Measurements from ENCODE around the gene ELMOD3. TPM values are rescaled to one million over a fixed set of nuclear protein-coding genes. Genes with fewer than 3 reads are reported as not detected.
"Not testable (repeated sequence)": the region's sequence is repeated elsewhere in the genome, so short reads cannot be mapped to it uniquely, and the experiment has no call there.

The ELMOD3 gene
- total RNA-seq, 1 donor from 2014 or later, result 18.0 TPM

DNA sequence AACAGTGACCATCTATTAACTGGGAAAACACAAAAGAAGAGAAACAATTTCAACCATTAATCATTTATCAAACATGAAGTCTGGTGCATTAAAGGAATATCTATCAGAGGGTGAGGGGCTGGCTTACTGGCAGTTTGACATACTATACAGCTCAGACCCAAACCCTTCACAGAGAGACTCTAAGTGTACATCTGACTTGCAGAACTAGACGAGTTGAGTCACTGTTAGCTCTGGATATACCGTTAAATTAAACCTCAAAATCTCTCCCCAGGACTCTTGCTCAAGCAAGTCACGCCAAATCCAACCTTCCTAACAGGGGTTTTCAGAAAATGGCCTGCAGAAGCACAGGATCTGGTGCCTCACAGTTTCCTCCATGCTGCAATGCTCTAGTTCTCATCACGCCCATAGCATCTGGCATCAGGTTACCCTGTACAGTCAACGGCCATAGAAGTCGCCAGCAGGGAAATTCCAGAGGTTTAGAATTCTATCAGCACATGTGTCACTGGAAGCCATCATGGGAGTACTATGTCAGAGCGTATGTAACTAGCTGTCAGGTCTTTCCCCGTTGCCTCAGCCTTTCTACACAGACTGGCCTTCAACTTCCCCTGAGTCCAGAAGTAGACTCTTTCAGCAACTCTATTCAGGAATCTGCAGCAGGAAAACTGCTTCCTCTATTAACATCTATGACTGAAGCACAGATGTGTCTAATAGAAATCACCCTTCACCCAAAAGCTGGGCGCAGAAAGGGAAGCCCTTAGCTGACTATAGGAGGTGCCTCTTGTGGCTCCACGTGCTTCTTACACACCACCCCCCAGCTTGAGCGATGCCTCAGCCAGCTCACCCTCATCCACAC, 36.1 kb upstream of the ELMOD3 start:
- Mint-ChIP-seq H3K4me1 (ENCODE audit: low read depth, unreplicated experiment) (peaks cover 19% of the 10 kb centered on the region), H3K27ac (ENCODE audit: unreplicated experiment) (no peak overlapping the region), H3K36me3 (ENCODE audit: unreplicated experiment) (peaks cover 5% of the 10 kb centered on the region), H3K27me3 (ENCODE audit: unreplicated experiment) (peaks cover 4% of the 10 kb centered on the region), H3K4me3 (ENCODE audit: unreplicated experiment) (peak overlapping the region; percentile 51), H3K9me3 (ENCODE audit: unreplicated experiment) (peaks cover 7% of the 10 kb centered on the region)
- TF ChIP-seq, protein P1, sequence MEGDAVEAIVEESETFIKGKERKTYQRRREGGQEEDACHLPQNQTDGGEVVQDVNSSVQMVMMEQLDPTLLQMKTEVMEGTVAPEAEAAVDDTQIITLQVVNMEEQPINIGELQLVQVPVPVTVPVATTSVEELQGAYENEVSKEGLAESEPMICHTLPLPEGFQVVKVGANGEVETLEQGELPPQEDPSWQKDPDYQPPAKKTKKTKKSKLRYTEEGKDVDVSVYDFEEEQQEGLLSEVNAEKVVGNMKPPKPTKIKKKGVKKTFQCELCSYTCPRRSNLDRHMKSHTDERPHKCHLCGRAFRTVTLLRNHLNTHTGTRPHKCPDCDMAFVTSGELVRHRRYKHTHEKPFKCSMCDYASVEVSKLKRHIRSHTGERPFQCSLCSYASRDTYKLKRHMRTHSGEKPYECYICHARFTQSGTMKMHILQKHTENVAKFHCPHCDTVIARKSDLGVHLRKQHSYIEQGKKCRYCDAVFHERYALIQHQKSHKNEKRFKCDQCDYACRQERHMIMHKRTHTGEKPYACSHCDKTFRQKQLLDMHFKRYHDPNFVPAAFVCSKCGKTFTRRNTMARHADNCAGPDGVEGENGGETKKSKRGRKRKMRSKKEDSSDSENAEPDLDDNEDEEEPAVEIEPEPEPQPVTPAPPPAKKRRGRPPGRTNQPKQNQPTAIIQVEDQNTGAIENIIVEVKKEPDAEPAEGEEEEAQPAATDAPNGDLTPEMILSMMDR (IDR thresholded peaks at IDR 0.05; ENCODE audit: partially characterized antibody, unreplicated experiment), result no peak
- DNase-seq, result no peak

DNA sequence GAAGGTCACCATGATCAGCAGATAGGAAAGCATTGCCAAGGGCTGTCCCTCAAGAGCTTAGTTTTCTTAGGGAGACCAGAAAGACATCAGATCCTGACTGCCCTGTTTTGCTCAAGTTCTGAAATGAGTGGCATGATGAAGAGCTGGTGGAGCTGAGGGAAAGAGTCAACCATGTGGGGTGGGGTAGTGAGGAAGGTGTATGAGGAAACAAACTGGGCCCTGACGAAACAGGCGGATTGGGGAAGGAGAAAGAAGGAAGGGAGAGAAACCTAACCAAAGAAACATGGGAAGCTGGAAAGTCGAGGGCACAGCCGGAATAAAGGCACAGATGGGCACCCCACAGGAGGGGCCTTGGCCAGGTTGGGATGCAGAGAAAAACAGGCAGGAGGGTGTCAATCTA, 34.8 kb upstream of the ELMOD3 start:
- Mint-ChIP-seq H3K27me3 (ENCODE audit: unreplicated experiment) (no peaks in the 10 kb centered on the region), H3K4me1 (ENCODE audit: low read depth, unreplicated experiment) (peaks cover 9% of the 10 kb centered on the region), H3K36me3 (ENCODE audit: unreplicated experiment) (peaks cover 5% of the 10 kb centered on the region), H3K4me3 (ENCODE audit: unreplicated experiment) (no peak overlapping the region), H3K9me3 (ENCODE audit: unreplicated experiment) (peaks cover 4% of the 10 kb centered on the region), H3K27ac (ENCODE audit: unreplicated experiment) (no peak overlapping the region)
- TF ChIP-seq, protein P1 (IDR thresholded peaks at IDR 0.05; ENCODE audit: partially characterized antibody, unreplicated experiment), result no peak
- no peak for DNase-seq

DNA sequence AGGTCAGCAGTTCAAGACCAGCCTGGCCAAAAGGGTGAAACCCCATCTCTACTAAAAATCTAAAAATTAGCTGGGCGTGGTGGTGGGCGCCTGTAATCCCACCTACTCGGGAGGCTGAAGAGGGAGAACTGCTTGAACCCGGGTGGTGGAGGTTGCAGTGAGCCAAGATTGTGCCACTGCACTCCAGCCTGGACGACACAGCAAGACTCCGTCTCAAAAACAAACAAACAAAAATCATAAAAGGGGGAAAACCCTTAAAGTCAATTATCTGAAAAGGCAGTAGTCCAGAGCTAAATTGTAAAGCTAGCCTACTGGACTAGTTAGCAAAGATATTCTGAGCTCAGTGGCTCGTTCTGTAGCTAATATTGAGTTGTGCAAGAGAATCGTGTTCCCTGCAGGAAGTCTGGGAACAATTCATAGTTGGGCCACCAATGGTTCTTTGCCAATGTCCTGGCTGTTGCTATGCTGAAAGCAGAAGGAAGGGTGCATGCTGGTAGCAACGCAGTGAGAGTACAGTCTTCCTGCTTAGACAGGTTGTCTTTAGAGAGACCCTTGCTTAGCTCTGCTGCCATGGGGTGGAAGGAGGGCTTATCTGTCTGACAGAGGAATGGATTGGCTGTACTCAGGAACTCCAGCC, 31.1 kb upstream of the ELMOD3 start:
- peaks cover 9% of the 10 kb centered on the region for H3K36me3 Mint-ChIP-seq (ENCODE audit: unreplicated experiment)
- H3K4me3 Mint-ChIP-seq (ENCODE audit: unreplicated experiment), result no peak overlapping the region
- DNase-seq, result no peak
- peaks cover 8% of the 10 kb centered on the region for H3K9me3 Mint-ChIP-seq (ENCODE audit: unreplicated experiment)
- TF ChIP-seq, protein P1 (IDR thresholded peaks at IDR 0.05; ENCODE audit: partially characterized antibody, unreplicated experiment), result no peak
- H3K27ac Mint-ChIP-seq (ENCODE audit: unreplicated experiment), result no peak overlapping the region
- H3K4me1 Mint-ChIP-seq (ENCODE audit: low read depth, unreplicated experiment), result peaks cover 24% of the 10 kb centered on the region
- peaks cover 4% of the 10 kb centered on the region for H3K27me3 Mint-ChIP-seq (ENCODE audit: unreplicated experiment)

DNA sequence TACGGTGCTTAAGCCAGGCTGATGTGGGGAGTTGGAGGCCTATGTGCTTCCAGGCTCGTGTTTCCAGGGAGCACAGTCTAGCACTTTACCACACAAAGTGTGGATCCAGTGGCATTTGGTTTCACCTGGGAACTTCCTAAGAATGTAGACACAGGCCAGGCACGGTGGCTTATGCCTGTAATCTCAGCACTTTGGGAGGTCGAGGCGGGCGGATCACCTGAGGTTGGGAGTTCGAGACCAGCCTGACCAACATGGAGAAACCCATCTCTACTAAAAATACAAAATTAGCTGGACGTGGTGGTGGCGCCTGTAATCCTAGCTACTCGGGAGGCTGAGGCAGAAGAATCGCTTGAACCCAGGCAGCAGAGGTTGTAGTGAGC, 30.6 kb upstream of the ELMOD3 start:
- peaks cover 23% of the 10 kb centered on the region for H3K4me1 Mint-ChIP-seq (ENCODE audit: low read depth, unreplicated experiment)
- not testable (repeated sequence) for H3K27me3 Mint-ChIP-seq (ENCODE audit: unreplicated experiment); H3K9me3 Mint-ChIP-seq (ENCODE audit: unreplicated experiment); H3K36me3 Mint-ChIP-seq (ENCODE audit: unreplicated experiment); H3K4me3 Mint-ChIP-seq (ENCODE audit: unreplicated experiment); H3K27ac Mint-ChIP-seq (ENCODE audit: unreplicated experiment); DNase-seq

DNA sequence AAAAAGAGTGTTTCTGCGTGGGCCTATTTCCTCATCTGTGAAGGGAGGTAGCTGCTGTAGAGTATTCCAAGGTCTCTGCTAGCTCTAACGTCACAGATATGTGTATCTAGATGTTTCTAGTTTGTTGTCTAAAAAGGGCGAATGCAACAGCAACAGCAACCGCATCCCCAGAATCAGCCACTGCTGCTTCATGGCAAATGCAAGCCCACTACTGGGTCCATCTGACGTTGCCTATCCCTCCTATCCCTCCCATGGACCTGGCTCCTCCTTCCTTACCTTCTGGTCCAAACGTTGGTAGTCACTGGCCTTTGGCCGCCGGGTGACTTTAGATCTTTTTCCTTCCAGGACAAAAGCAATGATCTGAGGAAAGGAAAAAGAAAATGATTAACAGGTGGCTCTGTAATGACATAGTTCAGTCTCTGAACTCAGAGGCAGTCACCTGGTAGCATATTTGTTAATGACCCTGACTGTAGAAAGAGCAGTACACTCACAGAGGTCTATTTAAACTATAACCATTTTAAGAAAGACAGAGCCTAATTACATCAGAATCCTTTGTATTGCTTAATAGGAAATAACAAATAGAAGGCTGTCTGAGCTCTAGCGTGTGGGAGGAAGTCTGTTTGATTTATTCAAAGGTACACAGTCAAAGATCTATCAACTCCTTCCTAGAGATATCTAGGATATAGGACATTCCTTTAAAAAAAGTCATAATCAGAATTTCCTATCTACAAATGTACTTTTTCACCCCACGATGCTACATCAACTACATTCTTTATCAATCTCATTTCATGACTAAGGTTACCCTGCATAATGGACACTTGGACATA, 29.7 kb upstream of the ELMOD3 start:
- Mint-ChIP-seq H3K27me3 (ENCODE audit: unreplicated experiment) (peaks cover 4% of the 10 kb centered on the region), H3K4me3 (ENCODE audit: unreplicated experiment) (peak overlapping the region; percentile 99), H3K27ac (ENCODE audit: unreplicated experiment) (no peak overlapping the region), H3K9me3 (ENCODE audit: unreplicated experiment) (peaks cover 8% of the 10 kb centered on the region), H3K4me1 (ENCODE audit: low read depth, unreplicated experiment) (peaks cover 23% of the 10 kb centered on the region), H3K36me3 (ENCODE audit: unreplicated experiment) (peaks cover 9% of the 10 kb centered on the region)
- TF ChIP-seq, protein P1 (IDR thresholded peaks at IDR 0.05; ENCODE audit: partially characterized antibody, unreplicated experiment), result no peak
- DNase-seq, result no peak
